ENCODE results near the gene NELFE.

GRCh38 chr6:31947070-31947675 is 11.6 kb downstream of the NELFE start:
- TF ChIP-seq EP300 (IDR thresholded peaks at IDR 0.05) (no peak), POLR2A (IDR thresholded peaks at IDR 0.05; ENCODE audit: low read depth) (no peak), CTCF (IDR thresholded peaks at IDR 0.05) (no peak), POLR2AphosphoS5 (IDR thresholded peaks at IDR 0.05) (no peak)

All from esophagus muscularis mucosa (tissue), 4 donors.